ENCODE data around the gene ELMOD1.

Gene ELMOD1

DNA sequence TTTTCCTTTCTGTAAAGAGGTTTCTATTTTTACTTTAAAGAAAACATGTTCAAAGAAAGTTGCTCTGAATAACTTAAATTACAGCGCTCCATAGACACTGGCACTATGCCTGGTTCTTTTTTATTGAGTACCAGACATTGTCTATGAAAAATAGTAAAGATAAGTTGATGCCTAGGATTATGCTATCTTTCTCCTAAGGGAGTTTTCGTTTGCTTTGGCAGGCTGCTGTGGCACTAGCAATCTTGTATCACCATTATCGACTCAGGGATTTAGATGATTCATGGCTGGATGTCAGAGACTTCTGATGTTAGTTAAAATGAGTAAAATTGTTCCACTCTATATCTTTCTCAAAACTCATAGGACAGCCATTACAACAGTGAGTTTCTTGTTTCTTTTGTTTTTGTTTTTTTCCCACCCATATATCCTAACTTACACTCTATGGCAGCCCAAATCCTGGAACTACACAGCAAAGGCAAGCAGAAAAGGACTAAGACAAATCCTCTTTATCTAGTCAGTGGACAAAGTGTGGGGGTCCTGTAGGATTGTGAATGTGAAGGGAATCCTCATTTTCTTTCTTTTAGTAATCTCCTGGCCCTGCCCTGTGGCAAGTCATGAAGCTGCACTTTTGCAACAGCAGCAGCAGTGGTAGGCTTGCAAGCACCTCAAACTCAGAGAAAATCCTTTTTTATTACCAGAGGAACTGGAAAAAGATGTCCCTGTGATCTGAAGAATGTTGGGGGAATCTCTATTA is 100.2 kb downstream of the ELMOD1 start:
- DNase-seq, result no peak

DNA sequence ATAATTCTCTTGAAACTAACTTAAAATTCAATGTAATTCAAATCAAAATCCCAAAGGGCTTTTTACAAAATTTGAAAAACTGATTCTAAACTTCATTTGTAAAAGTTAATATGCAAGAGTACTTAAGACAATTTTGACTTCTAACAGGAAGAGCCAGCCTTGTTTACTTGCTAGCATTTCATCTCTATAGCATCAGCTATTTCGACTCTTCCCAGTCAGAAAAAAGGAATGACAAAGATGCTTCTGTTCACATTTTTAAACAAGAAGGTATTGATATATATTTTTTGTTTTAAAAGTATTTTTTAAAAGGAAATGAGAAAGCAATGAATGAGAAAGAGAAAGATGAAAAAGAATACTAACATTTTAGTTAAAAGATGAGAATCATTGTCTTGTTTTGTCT is 104.5 kb downstream of the ELMOD1 start:
- DNase-seq, result no peak

- no peak for DNase-seq
Measured at GRCh38 chr11:107696140-107696539, 105.2 kb downstream of the ELMOD1 start.

- DNase-seq, result no peak
Measured at GRCh38 chr11:107697291-107697690, 106.3 kb downstream of the ELMOD1 start.

DNA sequence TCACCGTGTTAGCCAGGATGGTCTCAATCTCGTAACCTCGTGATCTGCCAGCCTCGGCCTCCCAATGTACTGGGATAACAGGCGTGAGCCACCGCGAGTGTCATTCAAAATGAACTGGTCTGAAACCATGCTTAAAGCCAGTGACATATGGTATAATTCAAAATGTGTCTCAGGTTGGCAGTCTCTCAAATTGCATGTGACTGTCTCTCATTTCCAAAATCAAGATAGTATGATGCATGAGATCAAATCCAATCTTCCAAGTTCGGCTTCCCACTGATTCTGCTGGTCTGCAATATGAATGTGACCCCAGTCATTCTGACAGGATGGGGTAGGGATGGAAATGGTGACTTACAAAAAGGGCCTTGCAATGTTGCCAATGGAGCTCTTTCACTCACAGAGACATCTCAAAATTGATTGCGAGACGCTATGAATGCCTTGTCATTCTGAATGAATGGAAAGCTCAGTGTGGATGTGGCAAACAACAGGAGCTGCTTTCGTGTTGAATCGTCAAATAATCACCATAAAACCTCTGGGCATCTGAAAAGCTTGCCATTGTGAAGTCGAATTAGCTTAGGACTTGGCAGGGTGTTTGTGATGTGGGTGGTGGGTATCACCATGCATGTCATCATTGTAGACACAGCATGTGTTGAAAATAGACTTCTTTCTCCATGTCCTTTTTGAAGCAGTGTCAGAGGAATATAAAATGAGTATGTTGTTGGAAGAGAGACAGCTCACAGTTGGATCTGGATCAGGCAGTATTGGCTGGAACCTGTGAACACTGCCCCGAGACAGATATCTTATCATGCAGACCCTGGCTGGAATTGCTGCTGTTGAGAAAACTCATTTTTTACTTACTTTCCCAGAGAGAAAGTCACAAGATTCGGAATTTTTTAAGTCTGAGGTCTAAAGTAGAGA is 108.7 kb downstream of the ELMOD1 start:
- DNase-seq, result no peak

DNA sequence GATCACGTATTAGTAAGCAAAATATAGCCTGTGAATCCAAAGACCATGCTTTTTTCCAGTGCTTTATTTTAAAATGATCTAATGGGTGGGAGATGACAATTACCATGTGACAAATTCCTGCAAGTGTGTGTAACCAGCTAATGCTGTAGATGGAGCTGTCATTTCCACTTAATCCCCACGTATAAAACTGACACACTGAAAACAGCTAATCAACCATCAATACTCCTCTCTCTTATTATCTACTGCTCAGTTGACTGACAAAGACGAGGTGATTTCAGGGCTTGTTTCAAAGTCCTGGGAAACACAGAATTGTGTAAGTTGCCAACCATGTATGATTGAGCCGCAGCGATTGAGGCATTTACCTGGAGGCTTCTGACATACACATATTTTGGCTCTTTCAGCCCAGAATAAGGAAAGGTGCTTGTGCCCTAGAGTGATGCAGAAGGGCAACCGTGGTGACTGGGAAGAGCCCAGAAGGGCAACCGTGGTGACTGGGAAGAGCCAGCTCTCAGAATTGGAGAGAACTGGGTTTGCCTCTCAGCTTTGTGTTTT is 111.2 kb downstream of the ELMOD1 start:
- DNase-seq, result no peak

DNA sequence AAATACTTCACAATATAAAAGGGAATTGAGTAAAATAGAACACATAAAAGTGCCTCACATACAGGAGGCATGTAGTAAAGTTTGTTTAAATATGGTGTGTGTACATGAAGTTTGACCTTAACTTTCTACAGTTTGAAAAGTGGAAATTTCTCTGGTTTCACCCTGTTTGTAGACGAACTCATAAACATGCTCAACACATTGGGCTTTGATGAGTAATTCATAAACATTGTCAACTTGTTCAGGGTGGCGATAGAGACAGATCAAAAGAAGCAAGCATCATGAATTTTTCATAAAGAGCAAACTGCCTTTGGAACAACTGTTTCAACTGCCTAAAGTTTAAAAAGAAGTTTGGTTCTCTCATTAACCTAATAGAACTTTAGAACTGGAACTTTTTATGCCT is 111.8 kb downstream of the ELMOD1 start:
- no peak for DNase-seq

- no peak for DNase-seq
Measured at GRCh38 chr11:107704451-107704850, 113.5 kb downstream of the ELMOD1 start.

DNA sequence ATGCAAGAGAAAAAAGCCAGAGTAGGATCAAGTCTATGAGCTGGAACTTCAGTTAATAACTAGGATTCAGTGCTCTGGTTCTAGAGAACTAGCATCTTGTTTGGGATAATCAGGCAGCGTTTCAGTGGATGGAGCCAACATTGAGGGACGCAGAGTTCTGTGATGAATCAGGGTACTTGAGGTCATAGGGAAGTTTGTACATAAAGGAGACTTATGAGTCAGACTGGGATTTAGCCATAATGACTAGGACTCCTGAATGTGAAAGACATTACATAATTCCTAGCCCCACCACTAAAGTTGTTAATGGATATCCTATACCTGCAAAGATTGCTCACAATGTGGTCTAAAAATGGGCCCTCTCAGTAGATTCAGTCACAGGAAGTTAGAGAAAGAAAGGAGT is 114.1 kb downstream of the ELMOD1 start:
- no peak for DNase-seq

GRCh38 chr11:107706531-107706930 is 115.6 kb downstream of the ELMOD1 start:
- DNase-seq, result no peak

GRCh38 chr11:107707215-107707671 is 116.3 kb downstream of the ELMOD1 start:
- no peak for DNase-seq

- DNase-seq, result no peak
Measured at GRCh38 chr11:107707807-107708206, 116.9 kb downstream of the ELMOD1 start.

- no peak for DNase-seq
Measured at GRCh38 chr11:107708792-107709191, 117.8 kb downstream of the ELMOD1 start.

GRCh38 chr11:107710301-107710700 is 119.4 kb downstream of the ELMOD1 start:
- DNase-seq, result no peak

- no peak for DNase-seq
Measured at GRCh38 chr11:107711861-107712755, 121.2 kb downstream of the ELMOD1 start, which contains the start of gene SLN. Gene SLN, minus strand, starts transcription at chr11:107712056.

- DNase-seq, result no peak
Measured at GRCh38 chr11:107713009-107713408, 122.1 kb downstream of the ELMOD1 start.
